Stomach (tissue), 9 donors: ENCODE measurements around the gene LMAN1L. TPM values are rescaled to one million over a fixed set of nuclear protein-coding genes. Genes with fewer than 3 reads are reported as not detected.

Source experiments
- DNase-seq, 2 donors: peaks; one replicate each; pipeline versions ENCODE4 v3.0.0 to v3.0.0-alpha.2; 2013 to 2019
- H3K27ac ChIP-seq, 5 donors: fragments of 200-600 bp in 4 of 5; sonication (generic) in 4 of 5; one replicate each; pipeline ENCODE4 v1.5.1; 2013 to 2019; ENCODE audit warnings: mild to moderate bottlenecking in 1 of 5, moderate library complexity in 1 of 5
- H3K27me3 ChIP-seq, 3 donors: fragments of 200-600 bp; sonication (generic); one replicate each; pipeline ENCODE4 v1.5.1; 2017 to 2019; ENCODE audit warnings: mixed run types in 1 of 3
- H3K36me3 ChIP-seq, 4 donors: fragments of 200-600 bp; sonication (generic); 1 replicate in 3 of 4; 2 replicates in 1 of 4; pipeline ENCODE4 v1.5.1; 2016 to 2019
- H3K4me1 ChIP-seq, 4 donors: fragments of 200-600 bp; sonication (generic); one replicate each; pipeline ENCODE4 v1.5.1; 2016 to 2019
- H3K4me3 ChIP-seq, 4 donors: fragments of 200-600 bp; sonication (generic) in 3 of 4; one replicate each; pipeline ENCODE4 v1.5.1; 2016 to 2019; ENCODE audit warnings: mild to moderate bottlenecking in 1 of 4
- H3K9me3 ChIP-seq, 4 donors: fragments of 200-600 bp; sonication (generic); one replicate each; pipeline ENCODE4 v1.5.1; 2016 to 2019
- CTCF ChIP-seq, 7 experiments: fragments of 450-650 bp in 4 of 7; fragments of 200-600 bp in 3 of 7; sonication (generic) in 3 of 7; IDR thresholded peaks; one replicate each; pipeline ENCODE4 v1.5.1; 2016 to 2019; ENCODE audit warnings: antibody characterized with exemption in 7 of 7, control low read depth in 2 of 7, mild to moderate bottlenecking in 1 of 7
- EP300 ChIP-seq: sonication (generic); formaldehyde crosslinking; IDR thresholded peaks from one replicate; pipeline ENCODE4 v1.6.1; 2017; ENCODE audit warnings: antibody characterized with exemption
- POLR2A ChIP-seq, 4 donors: fragments of 450-650 bp; IDR thresholded peaks; one replicate each; pipeline ENCODE4 v1.6.1; 2016; ENCODE audit warnings: antibody characterized with exemption in 4 of 4, control low read depth in 2 of 4, mild to moderate bottlenecking in 1 of 4, moderate library complexity in 1 of 4
- POLR2AphosphoS5 ChIP-seq, 3 donors: sonication (generic); formaldehyde crosslinking; IDR thresholded peaks; one replicate each; pipeline ENCODE4 v1.6.1; 2016; ENCODE audit warnings: antibody characterized with exemption in 3 of 3
- WGBS, 5 donors: extraction: QIAGEN DNeasy Blood & Tissue Kit in 3 of 5; methylation state at CpG; one replicate each; pipeline versions ENCODE4 v1.1.5 to v1.1.7; 2013 to 2018; 5-methylcytosine and 5-hydroxymethylcytosine counted together
- intact Hi-C: fragments of 100-400 bp; cut with DNase I; formaldehyde crosslinking; loops from one replicate; pipeline ENCODE4 v1.15.1; 2023; ENCODE audit warnings: low total_unique reads
- polyA plus RNA-seq, 3 donors: library from polyadenylated mRNA; stranded (reverse); fragments of 200-250 nt; gene quantifications; one replicate each; pipeline ENCODE4 v1.2.3, GENCODE V29; 2013
- total RNA-seq, 5 donors: library from RNA; depleted of rRNA; stranded (reverse); fragments of >200 nt; gene quantifications; one replicate each; pipeline versions ENCODE4 v1.1.0 to v1.2.3, GENCODE V29; 2014 to 2016
- donor health status: healthy with polysubstance abuse.
- donor health status: Bipolar disorder and iron deficiency.
- donor health status: healthy.

The LMAN1L gene
- total and polyA plus RNA-seq, 8 donors = 5.9 to 83.5 TPM; not detected in 6

- TF ChIP-seq EP300 = no peak
- TF ChIP-seq POLR2AphosphoS5 (IDR thresholded peaks at IDR 0.05) = peak in 2 of 3 donors; percentile 78 to 87
- H3K27ac ChIP-seq = peak overlapping the region; percentile 68 to 95 (median 94)
- DNase-seq = peak; percentile 52 to 57
- H3K4me1 ChIP-seq = peaks cover 76 to 96% (median 85%) of the 10 kb centered on the region in 4 donors
- H3K36me3 ChIP-seq = peaks cover 0 to 13% (median 5%) of the 10 kb centered on the region in 4 donors
- 25 to 40% (median 34%) methylated on average over 6 of the region's 6 CpGs for WGBS, 5 donors
- H3K27me3 ChIP-seq = no peaks in the 10 kb centered on the region
- no peak overlapping the region for H3K4me3 ChIP-seq
- intact Hi-C loops = no loop called here
- H3K9me3 ChIP-seq = no peaks in the 10 kb centered on the region
Measured at GRCh38 chr15:74868059-74868458, 55.4 kb downstream of the LMAN1L start.

- Histone ChIP-seq H3K4me1 (peaks cover 73 to 90% (median 85%) of the 10 kb centered on the region in 4 donors), H3K27me3 (no peaks in the 10 kb centered on the region), H3K4me3 (peak overlapping the region in 1 of 4 donors; percentile 63), H3K27ac (peak overlapping the region; percentile 59 to 95 (median 94)), H3K36me3 (peaks cover 0 to 10% (median under 1%) of the 10 kb centered on the region in 4 donors), H3K9me3 (no peaks in the 10 kb centered on the region)
- intact Hi-C loops = no loop called here
- no peak for DNase-seq
- TF ChIP-seq POLR2AphosphoS5 (IDR thresholded peaks at IDR 0.05) (no peak), POLR2A (IDR thresholded peaks at IDR 0.05) (no peak), EP300 (no peak), CTCF (IDR thresholded peaks at IDR 0.05) (no peak)
Measured at GRCh38 chr15:74869372-74869725, 56.7 kb downstream of the LMAN1L start.

- 15 to 23% (median 16%) methylated on average over 6 of the region's 6 CpGs for WGBS, 5 donors
- H3K27me3 ChIP-seq = no peaks in the 10 kb centered on the region
- peak in 2 of 3 donors; percentile 56 to 58 for TF ChIP-seq POLR2AphosphoS5 (IDR thresholded peaks at IDR 0.05)
- TF ChIP-seq POLR2A (IDR thresholded peaks at IDR 0.05) = no peak
- no peak for TF ChIP-seq CTCF (IDR thresholded peaks at IDR 0.05)
- peak overlapping the region in 1 of 4 donors; percentile 63 for H3K4me3 ChIP-seq
- H3K4me1 ChIP-seq = peaks cover 70 to 85% (median 82%) of the 10 kb centered on the region in 4 donors
- peak; percentile 62 to 71 for DNase-seq
- H3K27ac ChIP-seq = peak overlapping the region; percentile 47 to 95 (median 94)
- H3K36me3 ChIP-seq = peaks cover 0 to 8% (median 0%) of the 10 kb centered on the region in 4 donors
- H3K9me3 ChIP-seq = no peaks in the 10 kb centered on the region
- intact Hi-C loops = no loop called here
Measured at GRCh38 chr15:74869726-74870407, 57.2 kb downstream of the LMAN1L start.

GRCh38 chr15:74870436-74871215 is 58.0 kb downstream of the LMAN1L start:
- H3K9me3 ChIP-seq = no peaks in the 10 kb centered on the region
- H3K4me3 ChIP-seq = peak overlapping the region in 2 of 4 donors; percentile 3 to 63
- intact Hi-C loops = no loop called here
- H3K27ac ChIP-seq = peak overlapping the region; percentile 51 to 95 (median 94)
- 20 to 28% (median 26%) methylated on average over 6 of the region's 6 CpGs for WGBS, 5 donors
- no peaks in the 10 kb centered on the region for H3K27me3 ChIP-seq
- DNase-seq = no peak
- H3K36me3 ChIP-seq = peaks cover 0 to 8% (median 0%) of the 10 kb centered on the region in 4 donors
- peaks cover 65 to 79% (median 78%) of the 10 kb centered on the region in 4 donors for H3K4me1 ChIP-seq
- TF ChIP-seq EP300 = no peak
- TF ChIP-seq POLR2A (IDR thresholded peaks at IDR 0.05) = no peak
- TF ChIP-seq POLR2AphosphoS5 (IDR thresholded peaks at IDR 0.05) = no peak
- TF ChIP-seq CTCF (IDR thresholded peaks at IDR 0.05) = no peak
